ENCODE data around the gene DHX35. TPM values are rescaled to one million over a fixed set of nuclear protein-coding genes. Genes with fewer than 3 reads are reported as not detected.

DHX35 gene
- total RNA-seq, 4 donors from 2014 or later: 15.5 to 75.9 (median 17.7) TPM

DNA sequence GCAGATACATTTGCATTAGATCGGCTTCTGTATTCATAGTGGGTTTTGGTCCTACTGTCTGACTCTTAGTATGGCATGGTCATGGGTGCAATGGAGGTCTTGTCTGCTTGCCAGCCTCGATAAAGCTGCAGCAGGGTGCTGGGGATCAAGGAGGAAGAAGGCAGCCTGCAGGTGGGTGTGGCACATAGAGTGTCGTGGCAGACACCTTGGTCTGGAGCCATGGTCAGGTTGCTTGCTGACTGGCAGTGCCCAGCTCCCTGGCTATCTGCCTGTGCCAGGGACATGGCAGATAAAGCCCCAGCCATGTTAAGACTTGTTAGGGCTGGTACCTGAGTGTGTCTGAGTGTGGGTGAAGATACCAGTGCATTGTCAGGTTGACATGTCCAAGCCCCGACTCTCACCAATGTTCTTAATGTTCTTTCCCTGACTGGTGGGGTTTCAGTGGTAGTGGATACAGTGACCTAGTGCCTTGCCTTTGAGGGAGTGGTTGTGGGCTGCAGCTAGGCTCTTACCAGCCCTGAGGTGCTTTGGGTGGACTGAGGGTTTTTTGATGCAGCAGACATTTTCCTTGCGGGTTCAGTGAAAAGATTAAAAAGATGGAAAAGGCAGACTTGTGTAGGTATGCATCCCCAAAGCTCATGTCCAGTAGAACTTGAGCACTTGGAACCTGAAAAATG lies 34.1 kb upstream of the DHX35 start:
- Histone ChIP-seq H3K4me3 (peak overlapping the region in 2 of 4 donors; percentile 73 to 77), H3K27ac (peak overlapping the region in 3 of 4 donors; percentile 79 to 86 (median 84)), H3K27me3 (no peaks in the 10 kb centered on the region), H3K36me3 (no peaks in the 10 kb centered on the region), H3K9me3 (no peaks in the 10 kb centered on the region), H3K4me1 (peaks cover 0 to 24% (median 4%) of the 10 kb centered on the region in 4 donors)
- 53% methylated on average over 5 of the region's 5 CpGs; no CpG with 5 or more reads in 1 of the 2 donors for WGBS, 2 donors (ENCODE audit: low coverage in 1 of 2)
- DNase-seq: peak; percentile 51
- TF ChIP-seq POLR2AphosphoS5 (IDR thresholded peaks at IDR 0.05) (no peak), POLR2A (IDR thresholded peaks at IDR 0.05) (no peak), EP300 (IDR thresholded peaks at IDR 0.05; ENCODE audit: low read depth) (no peak)
- TF ChIP-seq, protein P1, sequence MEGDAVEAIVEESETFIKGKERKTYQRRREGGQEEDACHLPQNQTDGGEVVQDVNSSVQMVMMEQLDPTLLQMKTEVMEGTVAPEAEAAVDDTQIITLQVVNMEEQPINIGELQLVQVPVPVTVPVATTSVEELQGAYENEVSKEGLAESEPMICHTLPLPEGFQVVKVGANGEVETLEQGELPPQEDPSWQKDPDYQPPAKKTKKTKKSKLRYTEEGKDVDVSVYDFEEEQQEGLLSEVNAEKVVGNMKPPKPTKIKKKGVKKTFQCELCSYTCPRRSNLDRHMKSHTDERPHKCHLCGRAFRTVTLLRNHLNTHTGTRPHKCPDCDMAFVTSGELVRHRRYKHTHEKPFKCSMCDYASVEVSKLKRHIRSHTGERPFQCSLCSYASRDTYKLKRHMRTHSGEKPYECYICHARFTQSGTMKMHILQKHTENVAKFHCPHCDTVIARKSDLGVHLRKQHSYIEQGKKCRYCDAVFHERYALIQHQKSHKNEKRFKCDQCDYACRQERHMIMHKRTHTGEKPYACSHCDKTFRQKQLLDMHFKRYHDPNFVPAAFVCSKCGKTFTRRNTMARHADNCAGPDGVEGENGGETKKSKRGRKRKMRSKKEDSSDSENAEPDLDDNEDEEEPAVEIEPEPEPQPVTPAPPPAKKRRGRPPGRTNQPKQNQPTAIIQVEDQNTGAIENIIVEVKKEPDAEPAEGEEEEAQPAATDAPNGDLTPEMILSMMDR (IDR thresholded peaks at IDR 0.05): no peak
- intact Hi-C loops (cut with DNase I; ENCODE audit: low total_unique reads) (loop anchor here (5.0 kb wide), 1 partner anchor 114 kb away; no protein-coding TSS in a partner anchor), in situ Hi-C loops (cut with MboI; ENCODE audit: low pct_ligation_motif_present in 1 of 4, low pct_unique_long_range_greater_than_20kb in 1 of 4, low sequenced_read_pairs in 3 of 4) (loop anchor here in 2 of 4 donors (10.0 kb wide), 1 partner anchor 117 kb away; no protein-coding TSS in a partner anchor)

DNA sequence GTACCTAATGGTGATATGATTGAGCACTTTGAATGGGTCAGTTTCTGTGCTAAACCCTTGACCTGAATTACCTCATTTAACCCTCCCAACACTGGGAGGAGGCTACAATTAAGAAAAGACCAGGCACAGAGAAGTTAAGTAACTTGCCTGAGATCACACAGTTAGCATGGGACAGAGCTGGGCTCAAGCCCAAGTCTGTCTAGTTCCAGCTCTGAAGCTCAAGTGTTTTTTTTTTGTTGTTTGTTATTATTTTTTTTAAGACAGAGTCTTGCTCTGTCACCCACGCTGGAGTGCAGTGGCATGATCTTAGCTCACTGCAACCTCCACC lies 31.9 kb upstream of the DHX35 start:
- in situ Hi-C loops (cut with MboI; ENCODE audit: low pct_ligation_motif_present in 1 of 4, low pct_unique_long_range_greater_than_20kb in 1 of 4, low sequenced_read_pairs in 3 of 4): no loop called here
- WGBS, 2 donors (ENCODE audit: low coverage in 1 of 2): 65 to 80% methylated on average over 1 of the region's 1 CpG
- Histone ChIP-seq H3K4me3 (no peak overlapping the region), H3K9me3 (no peaks in the 10 kb centered on the region), H3K4me1 (peaks cover 0 to 24% (median 4%) of the 10 kb centered on the region in 4 donors), H3K27me3 (no peaks in the 10 kb centered on the region), H3K36me3 (no peaks in the 10 kb centered on the region), H3K27ac (peak overlapping the region in 3 of 4 donors; percentile 48 to 86 (median 84))
- intact Hi-C loops (cut with DNase I; ENCODE audit: low total_unique reads): no loop called here
- DNase-seq: no peak
- TF ChIP-seq POLR2AphosphoS5 (IDR thresholded peaks at IDR 0.05): peak in 1 of 3 donors; percentile 17
- no peak for TF ChIP-seq POLR2A (IDR thresholded peaks at IDR 0.05)

DNA sequence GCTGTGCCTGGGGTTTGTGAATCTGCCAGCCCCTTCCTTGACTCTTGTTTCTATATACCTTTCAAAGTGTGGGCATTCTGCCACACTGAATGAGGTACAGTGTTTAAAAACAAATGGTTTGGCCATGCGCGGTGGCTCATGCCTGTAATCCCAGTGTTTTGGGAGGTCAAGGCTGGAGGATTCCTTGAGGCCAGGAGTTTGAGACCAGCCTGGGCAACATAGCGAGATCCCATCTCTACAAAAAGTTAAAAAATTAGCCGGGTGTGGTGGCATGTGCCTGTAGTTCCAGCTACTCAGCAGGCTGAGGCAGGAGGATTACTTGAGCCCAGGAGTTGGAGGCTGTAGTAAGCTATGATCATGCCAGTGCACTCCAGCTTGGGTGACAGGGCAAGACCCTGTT lies 30.2 kb upstream of the DHX35 start:
- Histone ChIP-seq H3K4me1 (peaks cover 0 to 20% (median 2%) of the 10 kb centered on the region in 4 donors), H3K36me3 (no peaks in the 10 kb centered on the region), H3K9me3 (no peaks in the 10 kb centered on the region), H3K27me3 (no peaks in the 10 kb centered on the region), H3K4me3 (no peak overlapping the region), H3K27ac (peak overlapping the region in 3 of 4 donors; percentile 22 to 86 (median 48))
- intact Hi-C loops (cut with DNase I; ENCODE audit: low total_unique reads) (no loop called here), in situ Hi-C loops (cut with MboI; ENCODE audit: low pct_ligation_motif_present in 1 of 4, low pct_unique_long_range_greater_than_20kb in 1 of 4, low sequenced_read_pairs in 3 of 4) (no loop called here)
- no peak for TF ChIP-seq POLR2A (IDR thresholded peaks at IDR 0.05)
- TF ChIP-seq, protein P1 (IDR thresholded peaks at IDR 0.05): no peak
- no peak for TF ChIP-seq POLR2AphosphoS5 (IDR thresholded peaks at IDR 0.05)
- no peak for TF ChIP-seq EP300 (IDR thresholded peaks at IDR 0.05; ENCODE audit: low read depth)
- WGBS, 2 donors (ENCODE audit: low coverage in 1 of 2): 96% methylated on average over 4 of the region's 4 CpGs; no CpG with 5 or more reads in 1 of the 2 donors
- no peak for DNase-seq

DNA sequence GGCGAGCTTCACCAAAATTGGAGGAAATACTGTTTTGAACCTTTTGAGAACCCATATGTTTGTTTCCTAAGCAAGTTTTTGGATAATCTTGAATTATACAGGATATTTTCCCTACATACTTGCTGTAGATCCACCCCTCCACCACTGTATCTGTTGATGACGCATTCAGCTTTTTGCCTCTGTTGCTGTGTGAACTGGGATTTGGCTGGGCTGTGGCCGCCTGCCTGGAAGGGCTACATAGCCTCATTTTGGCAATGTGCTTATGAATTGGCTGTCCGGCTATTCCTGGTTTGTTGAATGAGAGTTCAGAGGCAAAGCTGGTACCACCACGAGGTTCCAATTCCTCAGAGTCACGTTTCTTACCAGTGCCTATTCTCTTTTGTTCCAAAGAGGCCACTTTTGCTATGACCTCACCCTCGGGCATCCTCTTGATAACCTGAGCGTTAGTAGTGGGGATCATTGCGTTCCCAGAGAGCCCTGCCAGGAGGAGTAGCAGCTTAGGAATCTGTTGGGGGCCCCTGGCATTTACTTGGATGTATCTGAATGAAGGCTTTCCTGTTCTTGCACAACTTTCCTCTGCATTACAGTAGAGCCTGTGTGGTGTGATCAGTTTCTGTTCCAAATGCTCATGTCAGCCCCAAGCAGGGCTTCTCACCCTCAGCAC lies 29.6 kb upstream of the DHX35 start:
- no peak for DNase-seq
- intact Hi-C loops (cut with DNase I; ENCODE audit: low total_unique reads): no loop called here
- Histone ChIP-seq H3K4me1 (peaks cover 0 to 14% (median 1%) of the 10 kb centered on the region in 4 donors), H3K27ac (peak overlapping the region in 3 of 4 donors; percentile 22 to 86 (median 48)), H3K27me3 (no peaks in the 10 kb centered on the region), H3K9me3 (no peaks in the 10 kb centered on the region), H3K4me3 (no peak overlapping the region), H3K36me3 (no peaks in the 10 kb centered on the region)
- TF ChIP-seq POLR2A (IDR thresholded peaks at IDR 0.05) (no peak), EP300 (IDR thresholded peaks at IDR 0.05; ENCODE audit: low read depth) (no peak), POLR2AphosphoS5 (IDR thresholded peaks at IDR 0.05) (no peak)
- TF ChIP-seq, protein P1 (IDR thresholded peaks at IDR 0.05): no peak
- in situ Hi-C loops (cut with MboI; ENCODE audit: low pct_ligation_motif_present in 1 of 4, low pct_unique_long_range_greater_than_20kb in 1 of 4, low sequenced_read_pairs in 3 of 4): no loop called here
- 79 to 90% methylated on average over 2 to 9 of the region's 9 CpGs for WGBS, 2 donors (ENCODE audit: low coverage in 1 of 2)
